ENCODE measurements around the gene NDUFA5.

- no peak for TF ChIP-seq CTCF (IDR thresholded peaks at IDR 0.05)
- TF ChIP-seq POLR2A (IDR thresholded peaks at IDR 0.05): no peak
Observed at GRCh38 chr7:123573341-123573740, 15.7 kb upstream of the NDUFA5 start.

All from ovary (tissue), 3 donors.